ENCODE measurements around the gene CNTNAP2. TPM values are rescaled to one million over a fixed set of nuclear protein-coding genes. Genes with fewer than 3 reads are reported as not detected.

The CNTNAP2 gene
- total and polyA plus RNA-seq, 8 donors, result 0.09 to 1.1 (median 0.38) TPM

DNA sequence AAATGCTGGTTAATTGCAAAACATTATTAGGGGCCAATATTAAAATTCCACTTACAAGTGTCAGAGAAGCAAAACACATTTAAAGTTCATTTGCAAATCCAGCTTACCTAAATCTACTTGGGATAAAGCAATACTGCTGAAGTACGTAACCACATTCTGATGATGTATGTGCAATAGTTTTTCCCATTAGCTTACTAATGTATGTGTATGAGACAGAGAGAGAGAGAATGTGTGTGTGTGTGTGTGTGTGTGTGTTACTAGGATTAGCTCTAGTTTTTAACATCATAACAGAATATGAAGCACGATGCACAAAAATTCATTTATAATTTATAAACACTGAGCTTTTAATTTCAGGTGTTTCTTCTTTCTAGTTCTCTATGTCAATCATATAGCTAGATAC lies 1399.8 kb downstream of the CNTNAP2 start:
- Histone ChIP-seq H3K27ac (no peak overlapping the region), H3K4me3 (no peak overlapping the region), H3K9me3 (no peaks in the 10 kb centered on the region), H3K27me3 (no peaks in the 10 kb centered on the region), H3K4me1 (no peaks in the 10 kb centered on the region), H3K36me3 (no peaks in the 10 kb centered on the region)
- intact Hi-C loops (cut with DNase I), result no loop called here
- WGBS, 2 donors, result 92 to 93% methylated on average over 2 of the region's 2 CpGs
- FAIRE-seq (no peak), ATAC-seq (no peak), DNase-seq (no peak)
- TF ChIP-seq, protein P1, sequence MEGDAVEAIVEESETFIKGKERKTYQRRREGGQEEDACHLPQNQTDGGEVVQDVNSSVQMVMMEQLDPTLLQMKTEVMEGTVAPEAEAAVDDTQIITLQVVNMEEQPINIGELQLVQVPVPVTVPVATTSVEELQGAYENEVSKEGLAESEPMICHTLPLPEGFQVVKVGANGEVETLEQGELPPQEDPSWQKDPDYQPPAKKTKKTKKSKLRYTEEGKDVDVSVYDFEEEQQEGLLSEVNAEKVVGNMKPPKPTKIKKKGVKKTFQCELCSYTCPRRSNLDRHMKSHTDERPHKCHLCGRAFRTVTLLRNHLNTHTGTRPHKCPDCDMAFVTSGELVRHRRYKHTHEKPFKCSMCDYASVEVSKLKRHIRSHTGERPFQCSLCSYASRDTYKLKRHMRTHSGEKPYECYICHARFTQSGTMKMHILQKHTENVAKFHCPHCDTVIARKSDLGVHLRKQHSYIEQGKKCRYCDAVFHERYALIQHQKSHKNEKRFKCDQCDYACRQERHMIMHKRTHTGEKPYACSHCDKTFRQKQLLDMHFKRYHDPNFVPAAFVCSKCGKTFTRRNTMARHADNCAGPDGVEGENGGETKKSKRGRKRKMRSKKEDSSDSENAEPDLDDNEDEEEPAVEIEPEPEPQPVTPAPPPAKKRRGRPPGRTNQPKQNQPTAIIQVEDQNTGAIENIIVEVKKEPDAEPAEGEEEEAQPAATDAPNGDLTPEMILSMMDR (IDR thresholded peaks at IDR 0.05), result no peak

DNA sequence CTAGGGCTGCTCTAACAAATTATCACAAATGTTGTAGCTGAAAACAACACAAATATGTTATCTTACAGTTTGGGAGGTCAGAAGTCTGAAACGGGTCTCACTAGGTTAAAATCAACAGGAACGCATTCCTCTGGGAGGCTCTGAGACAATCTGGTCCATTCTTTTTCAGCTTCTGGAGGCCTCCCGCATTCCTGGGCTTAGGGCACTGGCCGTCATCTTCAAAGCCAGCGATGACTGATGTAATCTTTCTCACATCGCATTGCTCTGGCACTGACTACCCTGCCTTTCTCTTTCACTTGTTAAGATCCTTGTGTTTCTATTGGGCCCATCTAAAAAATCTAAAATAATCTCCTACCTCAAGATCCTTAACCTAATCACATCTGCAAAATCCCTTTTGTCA lies 1402.5 kb downstream of the CNTNAP2 start:
- FAIRE-seq, result no peak
- intact Hi-C loops (cut with DNase I), result no loop called here
- ATAC-seq, result no peak
- DNase-seq, result no peak
- Histone ChIP-seq H3K27me3 (no peaks in the 10 kb centered on the region), H3K27ac (no peak overlapping the region), H3K36me3 (no peaks in the 10 kb centered on the region), H3K9me3 (no peaks in the 10 kb centered on the region), H3K4me1 (no peaks in the 10 kb centered on the region), H3K4me3 (no peak overlapping the region)
- 45 to 47% methylated on average over 6 of the region's 6 CpGs for WGBS, 2 donors
- TF ChIP-seq, protein P1 (IDR thresholded peaks at IDR 0.05), result no peak

DNA sequence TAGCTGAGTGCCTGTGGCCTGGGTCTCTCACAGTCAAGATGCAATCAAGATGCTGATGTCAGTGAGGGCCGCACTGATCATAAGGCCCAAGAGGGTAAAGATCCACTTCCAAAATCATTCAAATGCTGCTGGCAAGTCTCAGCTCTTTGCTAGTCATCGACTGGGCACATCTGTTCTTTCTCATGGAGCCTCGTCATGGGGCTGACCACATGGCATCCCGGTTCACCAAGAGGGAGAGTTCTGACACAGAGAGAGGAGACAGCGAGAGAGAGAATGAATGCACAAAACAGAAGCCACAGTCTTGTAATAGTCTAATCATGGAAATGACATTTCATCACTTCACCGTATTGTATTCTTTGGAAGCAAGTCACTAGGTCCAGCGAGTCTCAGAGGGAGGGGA lies 1406.5 kb downstream of the CNTNAP2 start:
- no peak overlapping the region for H3K4me3 ChIP-seq
- DNase-seq (no peak), ATAC-seq (no peak), FAIRE-seq (no peak)
- H3K9me3 ChIP-seq, result no peaks in the 10 kb centered on the region
- WGBS, 2 donors, result 75 to 76% methylated on average over 7 of the region's 7 CpGs
- H3K27ac ChIP-seq, result no peak overlapping the region
- no peaks in the 10 kb centered on the region for H3K36me3 ChIP-seq
- TF ChIP-seq, protein P1 (IDR thresholded peaks at IDR 0.05), result no peak
- H3K27me3 ChIP-seq, result no peaks in the 10 kb centered on the region
- H3K4me1 ChIP-seq, result no peaks in the 10 kb centered on the region
- intact Hi-C loops (cut with DNase I), result no loop called here

DNA sequence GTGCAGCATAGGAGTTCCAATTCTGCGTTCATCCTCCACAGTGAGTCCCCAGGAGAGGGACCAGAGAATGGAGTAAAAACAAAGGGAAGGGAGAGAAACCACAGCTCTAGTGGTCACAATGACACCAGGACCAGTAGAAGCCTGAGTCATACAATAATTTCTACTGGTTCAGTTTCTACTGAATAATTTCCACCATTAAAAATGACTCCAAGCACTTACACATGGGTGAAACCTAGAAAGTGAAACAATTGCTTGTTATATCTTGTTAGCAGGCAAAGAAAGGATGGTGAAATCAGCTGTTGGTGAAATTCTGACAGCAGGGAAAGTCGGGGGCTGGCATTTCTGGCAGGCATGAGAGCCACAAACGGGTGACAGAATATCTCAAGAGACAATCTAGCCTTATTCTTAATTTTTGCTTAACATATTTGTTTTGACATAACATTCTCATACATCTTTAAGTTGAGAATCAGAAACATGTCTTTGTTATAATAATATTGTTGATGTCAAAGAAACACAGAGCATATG lies 1408.2 kb downstream of the CNTNAP2 start:
- TF ChIP-seq, protein P1 (IDR thresholded peaks at IDR 0.05), result no peak
- no peaks in the 10 kb centered on the region for H3K36me3 ChIP-seq
- ATAC-seq, result no peak
- H3K27ac ChIP-seq, result no peak overlapping the region
- DNase-seq, result no peak
- no peaks in the 10 kb centered on the region for H3K4me1 ChIP-seq
- intact Hi-C loops (cut with DNase I), result no loop called here
- no peaks in the 10 kb centered on the region for H3K27me3 ChIP-seq
- no peak overlapping the region for H3K4me3 ChIP-seq
- no peaks in the 10 kb centered on the region for H3K9me3 ChIP-seq
- FAIRE-seq, result no peak
- WGBS, 2 donors, result 51 to 78% methylated on average over 3 of the region's 3 CpGs

DNA sequence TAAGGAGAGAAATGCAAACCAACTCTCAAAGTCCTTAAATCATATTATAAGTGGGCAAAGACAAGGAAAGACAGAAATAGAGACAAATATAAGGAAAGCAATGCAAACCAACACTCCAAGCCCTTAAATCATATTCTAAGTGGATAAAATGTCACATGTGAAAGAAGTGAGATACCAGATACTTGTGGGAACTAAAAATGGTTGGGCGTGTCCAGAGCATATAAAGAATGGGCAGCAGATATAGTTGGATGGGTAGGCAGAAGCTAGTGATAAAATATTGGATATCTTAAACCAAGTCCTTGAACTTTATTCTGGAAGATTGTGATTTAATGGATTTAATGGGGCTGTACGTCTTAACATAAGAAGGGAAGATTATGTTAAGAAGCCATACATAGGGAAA lies 1408.7 kb downstream of the CNTNAP2 start:
- DNase-seq (no peak), ATAC-seq (no peak), FAIRE-seq (no peak)
- TF ChIP-seq, protein P1 (IDR thresholded peaks at IDR 0.05), result no peak
- intact Hi-C loops (cut with DNase I), result no loop called here
- Histone ChIP-seq H3K27me3 (no peaks in the 10 kb centered on the region), H3K4me1 (no peaks in the 10 kb centered on the region), H3K27ac (no peak overlapping the region), H3K36me3 (no peaks in the 10 kb centered on the region), H3K9me3 (no peaks in the 10 kb centered on the region), H3K4me3 (no peak overlapping the region)
- 65 to 74% methylated on average over 2 of the region's 2 CpGs for WGBS, 2 donors
